Uterus (tissue), 4 donors: ENCODE results near the gene PTGIR. TPM values are rescaled to one million over a fixed set of nuclear protein-coding genes. Genes with fewer than 3 reads are reported as not detected.
A peak's percentile ranks its signal among the peaks of the same experiment; 100 is the strongest.

Experiments used
- DNase-seq, 2 donors: peaks; one replicate each; pipeline ENCODE4 v3.0.0-alpha.2; 2019 to 2020
- H3K27ac ChIP-seq, 2 donors: fragments of 200-600 bp; sonication (generic); 1 replicate in 1 of 2; 2 replicates in 1 of 2; pipeline ENCODE4 v1.5.1; 2016 to 2018
- H3K27me3 ChIP-seq, 2 donors: fragments of 200-600 bp; sonication (generic); one replicate each; pipeline ENCODE4 v1.5.1; 2018 to 2019; ENCODE audit warnings: control low read depth in 1 of 2
- H3K36me3 ChIP-seq, 2 donors: fragments of 200-600 bp; sonication (generic); one replicate each; pipeline ENCODE4 v1.5.1; 2019; ENCODE audit warnings: control low read depth in 1 of 2
- H3K4me1 ChIP-seq, 2 donors: fragments of 200-600 bp; sonication (generic); one replicate each; pipeline ENCODE4 v1.5.1; 2018 to 2019; ENCODE audit warnings: control low read depth in 1 of 2
- H3K4me3 ChIP-seq, 2 donors: fragments of 200-600 bp; sonication (generic); 1 replicate in 1 of 2; 2 replicates in 1 of 2; pipeline ENCODE4 v1.5.1; 2018 to 2019; ENCODE audit warnings: mild to moderate bottlenecking in 1 of 2
- H3K9me3 ChIP-seq, 2 donors: fragments of 200-600 bp; sonication (generic); one replicate each; pipeline ENCODE4 v1.5.1; 2019; ENCODE audit warnings: control low read depth in 1 of 2
- POLR2A ChIP-seq, 2 donors: fragments of 450-650 bp; IDR thresholded peaks; one replicate each; pipeline ENCODE4 v1.6.1; 2016; ENCODE audit warnings: antibody characterized with exemption in 2 of 2, mild to moderate bottlenecking in 1 of 2, moderate library complexity in 1 of 2
- intact Hi-C: fragments of 100-400 bp; cut with DNase I; formaldehyde crosslinking; loops from one replicate; pipeline ENCODE4 v1.15.1; 2023; ENCODE audit warnings: low total_unique reads
- total RNA-seq, 4 donors: library from RNA; depleted of rRNA in 3 of 4; stranded (reverse); fragments of >200 nt in 3 of 4; gene quantifications; one replicate each; pipeline versions ENCODE4 v1.1.0 to v1.2.4, GENCODE V29; 2014 to 2023
- TF ChIP-seq, protein P1 (sequence below), 4 experiments: fragments of 200-600 bp in 2 of 4; fragments of 450-650 bp in 2 of 4; sonication (generic) in 2 of 4; IDR thresholded peaks; one replicate each; pipeline ENCODE4 v1.5.1; 2016 to 2019; ENCODE audit warnings: antibody characterized with exemption in 4 of 4, mild to moderate bottlenecking in 2 of 4, moderate library complexity in 1 of 4
- donor health status: DM: yes; HTN: yes; CAD: no.

The PTGIR gene
- total RNA-seq, 4 donors from 2014 or later, result 0.51 to 6.1 (median 3.5) TPM

DNA sequence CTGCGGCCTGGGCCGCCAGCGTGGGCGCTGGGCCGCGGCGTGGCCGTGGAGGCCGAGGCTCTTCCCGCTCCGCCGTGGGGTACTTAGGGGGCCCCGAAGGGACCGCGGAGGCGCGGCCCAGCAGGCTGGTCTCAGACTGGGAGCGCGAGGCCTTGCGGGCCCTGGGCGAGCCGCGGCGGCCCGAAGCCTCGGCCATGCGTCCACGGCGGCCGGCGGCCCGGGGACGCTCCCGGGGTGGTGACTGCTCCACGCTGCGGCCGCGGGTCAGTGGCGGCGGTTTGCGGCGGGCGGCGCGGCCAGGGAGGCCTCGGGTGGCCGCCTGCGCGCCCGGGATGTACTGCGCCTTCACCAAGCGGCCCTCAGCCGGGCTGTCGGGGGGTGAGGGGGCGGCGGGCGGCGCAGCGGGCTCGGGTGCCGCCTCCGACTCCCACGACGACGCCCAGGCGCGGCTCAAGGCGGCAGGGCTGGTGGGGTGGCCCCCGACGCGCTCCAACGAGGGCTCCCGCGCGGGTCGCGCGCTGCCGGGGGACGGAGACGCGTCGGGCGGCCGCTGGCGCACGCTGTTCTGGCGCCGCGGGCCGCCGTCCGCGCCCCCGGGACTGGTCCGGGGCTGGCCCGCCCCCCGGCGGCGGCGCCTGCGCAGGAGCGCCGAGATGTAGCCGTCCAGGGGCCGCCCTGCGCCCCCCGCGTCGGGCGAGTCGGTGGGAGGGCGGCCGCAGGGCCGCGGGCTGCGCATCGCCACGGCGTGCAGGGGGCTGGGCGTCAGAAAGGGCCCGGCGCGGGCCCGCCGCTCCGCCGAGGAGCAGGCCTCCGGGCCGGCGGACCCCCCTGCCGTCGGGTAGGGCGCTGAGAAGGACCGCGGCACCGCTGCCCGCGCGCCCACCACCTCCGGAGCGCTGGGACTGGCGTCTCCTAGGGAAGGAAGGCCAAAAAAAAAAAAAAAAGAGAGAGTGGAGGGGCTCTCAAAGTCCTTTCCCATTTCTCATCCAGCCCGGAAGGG is 24.4 kb upstream of the PTGIR start:
- Histone ChIP-seq H3K36me3 (no peaks in the 10 kb centered on the region), H3K9me3 (no peaks in the 10 kb centered on the region), H3K27ac (no peak overlapping the region), H3K4me3 (no peak overlapping the region), H3K4me1 (peaks cover 0 to 10% of the 10 kb centered on the region in 2 donors), H3K27me3 (no peaks in the 10 kb centered on the region)
- DNase-seq, result no peak
- intact Hi-C loops, result no loop called here
- TF ChIP-seq, protein P1, sequence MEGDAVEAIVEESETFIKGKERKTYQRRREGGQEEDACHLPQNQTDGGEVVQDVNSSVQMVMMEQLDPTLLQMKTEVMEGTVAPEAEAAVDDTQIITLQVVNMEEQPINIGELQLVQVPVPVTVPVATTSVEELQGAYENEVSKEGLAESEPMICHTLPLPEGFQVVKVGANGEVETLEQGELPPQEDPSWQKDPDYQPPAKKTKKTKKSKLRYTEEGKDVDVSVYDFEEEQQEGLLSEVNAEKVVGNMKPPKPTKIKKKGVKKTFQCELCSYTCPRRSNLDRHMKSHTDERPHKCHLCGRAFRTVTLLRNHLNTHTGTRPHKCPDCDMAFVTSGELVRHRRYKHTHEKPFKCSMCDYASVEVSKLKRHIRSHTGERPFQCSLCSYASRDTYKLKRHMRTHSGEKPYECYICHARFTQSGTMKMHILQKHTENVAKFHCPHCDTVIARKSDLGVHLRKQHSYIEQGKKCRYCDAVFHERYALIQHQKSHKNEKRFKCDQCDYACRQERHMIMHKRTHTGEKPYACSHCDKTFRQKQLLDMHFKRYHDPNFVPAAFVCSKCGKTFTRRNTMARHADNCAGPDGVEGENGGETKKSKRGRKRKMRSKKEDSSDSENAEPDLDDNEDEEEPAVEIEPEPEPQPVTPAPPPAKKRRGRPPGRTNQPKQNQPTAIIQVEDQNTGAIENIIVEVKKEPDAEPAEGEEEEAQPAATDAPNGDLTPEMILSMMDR (IDR thresholded peaks at IDR 0.05), result no peak
- TF ChIP-seq POLR2A (IDR thresholded peaks at IDR 0.05), result no peak

DNA sequence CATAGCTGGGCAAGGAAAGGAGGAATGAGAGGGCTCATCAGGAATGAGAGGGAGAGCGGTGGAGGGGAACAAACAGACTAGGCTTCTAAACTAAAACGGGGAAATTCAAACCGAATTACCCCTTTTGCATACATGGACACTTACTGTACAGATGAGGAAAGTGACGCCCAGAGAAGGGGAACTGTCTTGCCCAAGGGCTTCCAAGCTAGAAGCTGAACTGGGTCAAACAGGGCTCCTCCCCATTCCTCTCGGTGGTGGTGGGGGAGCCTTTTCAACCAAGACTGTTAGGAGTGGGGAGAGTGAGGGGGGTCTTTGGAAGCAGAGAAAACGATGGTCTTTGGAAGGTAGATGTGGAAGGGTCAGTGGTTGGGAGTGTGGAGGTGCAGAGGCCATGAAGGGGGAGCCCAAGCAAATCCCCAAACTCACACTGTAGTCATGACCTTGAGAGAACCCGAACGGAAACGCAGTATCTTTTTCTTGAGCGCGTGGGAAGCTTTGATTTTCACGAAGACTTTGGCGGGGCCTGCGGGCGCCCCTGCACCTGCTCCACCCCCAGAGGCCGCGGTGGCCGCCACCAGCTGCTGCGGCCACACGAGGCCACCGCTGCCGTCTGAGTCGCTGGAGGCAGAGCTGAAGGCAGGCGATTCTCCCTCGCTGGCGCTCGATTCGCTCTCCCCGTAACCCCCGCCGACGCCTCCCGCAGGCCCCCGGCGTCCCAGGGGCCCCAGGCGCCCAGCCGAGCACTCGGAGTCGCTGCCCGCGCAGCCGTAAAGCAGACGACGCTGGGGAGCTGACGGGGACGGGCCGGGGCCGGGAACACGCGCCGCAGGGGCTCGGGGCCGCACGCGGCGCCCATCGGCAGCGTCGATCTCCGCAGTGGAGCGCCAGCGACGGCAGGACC is 23.4 kb upstream of the PTGIR start:
- intact Hi-C loops, result no loop called here
- Histone ChIP-seq H3K27ac (no peak overlapping the region), H3K4me3 (no peak overlapping the region), H3K27me3 (no peaks in the 10 kb centered on the region), H3K9me3 (no peaks in the 10 kb centered on the region), H3K36me3 (no peaks in the 10 kb centered on the region), H3K4me1 (peaks cover 0 to 3% of the 10 kb centered on the region in 2 donors)
- DNase-seq, result no peak
- TF ChIP-seq POLR2A (IDR thresholded peaks at IDR 0.05), result no peak
- TF ChIP-seq, protein P1 (IDR thresholded peaks at IDR 0.05), result no peak

DNA sequence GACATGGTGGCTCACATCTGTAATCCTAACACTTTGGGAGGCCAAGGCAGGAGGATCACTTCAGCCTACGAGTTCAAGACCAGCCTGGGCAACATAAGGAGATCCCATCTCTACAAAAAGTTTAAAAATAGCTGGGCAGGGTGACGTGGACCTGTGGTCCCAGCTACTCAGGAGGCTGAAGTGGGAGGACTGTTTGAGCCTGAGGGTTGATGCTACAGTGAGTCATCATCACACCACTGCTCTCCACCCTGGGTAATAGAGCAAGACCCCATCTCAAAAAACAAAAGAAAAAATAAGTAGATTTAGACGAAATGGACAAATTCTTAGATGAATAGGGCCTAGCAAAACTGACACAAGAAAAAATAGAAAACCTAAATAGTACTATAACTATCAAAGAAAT is 21.5 kb upstream of the PTGIR start:
- Histone ChIP-seq H3K4me1 (peaks cover 0 to 3% of the 10 kb centered on the region in 2 donors), H3K27me3 (no peaks in the 10 kb centered on the region), H3K36me3 (no peaks in the 10 kb centered on the region), H3K9me3 (no peaks in the 10 kb centered on the region), H3K4me3 (no peak overlapping the region), H3K27ac (peak overlapping the region in 1 of 2 donors; percentile 50)
- intact Hi-C loops, result no loop called here
- no peak for DNase-seq
- TF ChIP-seq POLR2A (IDR thresholded peaks at IDR 0.05), result no peak
- TF ChIP-seq, protein P1 (IDR thresholded peaks at IDR 0.05), result no peak

DNA sequence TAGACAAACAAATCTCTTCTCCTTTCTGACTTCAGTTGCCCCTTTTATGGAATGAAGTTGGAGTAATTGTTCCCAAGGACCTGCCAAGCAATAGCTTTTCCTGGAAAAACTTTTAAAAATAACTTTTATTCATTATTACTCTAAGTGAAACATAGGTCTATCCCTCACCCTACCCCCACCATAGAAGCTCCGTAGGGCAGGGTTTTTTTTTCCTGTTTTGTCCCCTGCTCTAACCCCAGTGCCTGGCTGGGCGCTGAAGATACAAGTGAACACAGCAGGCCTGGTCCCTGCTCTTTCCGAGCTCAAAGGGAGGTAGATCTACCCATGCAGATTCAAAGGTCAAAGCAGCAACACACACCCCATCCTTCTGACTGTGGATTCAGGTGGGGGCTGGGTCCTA is 19.8 kb upstream of the PTGIR start:
- peaks cover 0 to 3% of the 10 kb centered on the region in 2 donors for H3K4me1 ChIP-seq

More for the DNA sequence above, 19.8 kb upstream of the PTGIR start:
- H3K9me3 ChIP-seq, result no peaks in the 10 kb centered on the region
- TF ChIP-seq, protein P1 (IDR thresholded peaks at IDR 0.05), result no peak
- no peak for TF ChIP-seq POLR2A (IDR thresholded peaks at IDR 0.05)
- DNase-seq, result no peak
- H3K4me3 ChIP-seq, result no peak overlapping the region
- H3K27ac ChIP-seq, result peak overlapping the region; percentile 67 to 79
- H3K36me3 ChIP-seq, result no peaks in the 10 kb centered on the region
- intact Hi-C loops, result no loop called here
- no peaks in the 10 kb centered on the region for H3K27me3 ChIP-seq
